GM23248 (cell line): ENCODE results near the gene CDH13. TPM values are rescaled to one million over a fixed set of nuclear protein-coding genes. Genes with fewer than 3 reads are reported as not detected.

ENCODE experiments used
- DNase-seq: peaks from one replicate; pipeline ENCODE4 v3.0.0-alpha.2; 2015
- H2AFZ ChIP-seq: fragments of 200-600 bp; sonication (generic); 2 replicates; pipeline ENCODE4 v1.6.1; 2016; ENCODE audit warnings: antibody characterized with exemption
- H3F3A ChIP-seq: fragments of 200-600 bp; sonication (generic); 2 replicates; pipeline ENCODE4 v1.6.1; 2016; ENCODE audit warnings: mild to moderate bottlenecking, antibody characterized with exemption, mixed run types; ENCODE audit not compliant: insufficient read depth
- H3K27ac ChIP-seq: fragments of 200-600 bp; sonication (generic); 2 replicates; pipeline ENCODE4 v1.5.1; 2016; ENCODE audit warnings: mild to moderate bottlenecking
- H3K27me3 ChIP-seq: fragments of 200-600 bp; sonication (generic); replicated peaks from 2 replicates; pipeline ENCODE4 v1.6.1; 2016; ENCODE audit warnings: mild to moderate bottlenecking; ENCODE audit not compliant: insufficient read depth
- H3K36me3 ChIP-seq: fragments of 200-600 bp; sonication (generic); 2 replicates; pipeline ENCODE4 v1.6.1; 2016; ENCODE audit warnings: low read depth, mild to moderate bottlenecking
- H3K4me1 ChIP-seq: fragments of 200-600 bp; sonication (generic); 2 replicates; pipeline ENCODE4 v1.6.1; 2016; ENCODE audit warnings: mild to moderate bottlenecking; ENCODE audit not compliant: insufficient read depth
- H3K4me2 ChIP-seq: fragments of 200-600 bp; sonication (generic); one replicate; pipeline ENCODE4 v1.6.1; 2016; ENCODE audit warnings: mild to moderate bottlenecking; ENCODE audit not compliant: unreplicated experiment
- H3K4me3 ChIP-seq: fragments of 200-600 bp; sonication (generic); 2 replicates; pipeline ENCODE4 v1.5.1; 2016; ENCODE audit warnings: mild to moderate bottlenecking
- H3K79me2 ChIP-seq: fragments of 200-600 bp; sonication (generic); 2 replicates; pipeline ENCODE4 v1.6.1; 2016; ENCODE audit warnings: mild to moderate bottlenecking; ENCODE audit not compliant: insufficient read depth
- H3K9ac ChIP-seq: fragments of 200-600 bp; sonication (generic); 2 replicates; pipeline ENCODE4 v1.6.1; 2016; ENCODE audit warnings: mild to moderate bottlenecking
- H3K9me2 ChIP-seq: fragments of 200-600 bp; sonication (generic); 2 replicates; pipeline ENCODE4 v1.6.1; 2016; ENCODE audit warnings: mixed run types, mild to moderate bottlenecking, moderate library complexity; ENCODE audit not compliant: insufficient read depth
- H3K9me3 ChIP-seq: fragments of 200-600 bp; sonication (generic); one replicate; pipeline ENCODE4 v1.6.1; 2017; ENCODE audit warnings: low read depth
- H4K20me1 ChIP-seq: fragments of 200-600 bp; sonication (generic); 2 replicates; pipeline ENCODE4 v1.6.0; 2016; ENCODE audit not compliant: insufficient read depth
- EZH2 ChIP-seq: fragments of 200-600 bp; sonication (generic); IDR thresholded peaks from 2 replicates; pipeline ENCODE4 v1.6.1; 2018; ENCODE audit warnings: antibody characterized with exemption, mild to moderate bottlenecking; ENCODE audit not compliant: insufficient read depth, poor library complexity, severe bottlenecking
- EZH2phosphoT487 ChIP-seq: fragments of 200-600 bp; sonication (generic); IDR thresholded peaks from 2 replicates; pipeline ENCODE4 v1.6.1; 2018; ENCODE audit warnings: antibody characterized with exemption, moderate library complexity, mild to moderate bottlenecking, low read depth; ENCODE audit not compliant: insufficient read depth
- WGBS, 2 experiments: methylation state at CpG; one replicate each; pipeline ENCODE4 v1.1.6; 2015 to 2017; ENCODE audit warnings: low lambda C conversion rate in 2 of 2, low coverage in 1 of 2; ENCODE audit errors: missing lambda C conversion rate in 2 of 2; 5-methylcytosine and 5-hydroxymethylcytosine counted together
- in situ Hi-C: fragments of 300-500 bp; cut with MboI; formaldehyde crosslinking; loops from 2 replicates; pipeline ENCODE4 v1.15.0; 2020
- polyA plus RNA-seq: library from polyadenylated mRNA; unstranded; fragments of >200 nt; fragmentation: Nextera tagmentation; extraction: Ambion mirVana; gene quantifications from 2 replicates; pipeline ENCODE4 v1.2.1, GENCODE V29; 2016
- total RNA-seq: library from RNA; depleted of rRNA; stranded (reverse); fragments of >200 nt; shearing (Covaris generic); gene quantifications from 2 replicates; pipeline ENCODE4 v1.2.3, GENCODE V29; 2014

CDH13 gene
- total and polyA plus RNA-seq, 2 experiments from 2014 or later, result 51.0 to 52.8 TPM

GRCh38 chr16:82857693-82858365, 231.1 kb downstream of the CDH13 start:
- no peak overlapping the region for H2AFZ ChIP-seq
- H3K9ac ChIP-seq, result no peak overlapping the region
- no peak overlapping the region for H3K4me2 ChIP-seq
- no peaks in the 10 kb centered on the region for H3F3A ChIP-seq
- H3K36me3 ChIP-seq, result no peaks in the 10 kb centered on the region
- no peaks in the 10 kb centered on the region for H3K79me2 ChIP-seq
- no peaks in the 10 kb centered on the region for H3K27me3 ChIP-seq
- DNase-seq, result no peak
- H3K4me1 ChIP-seq, result peaks cover 9% of the 10 kb centered on the region
- no peaks in the 10 kb centered on the region for H4K20me1 ChIP-seq
- H3K9me2 ChIP-seq, result no peaks in the 10 kb centered on the region
- no peak overlapping the region for H3K27ac ChIP-seq
- no peaks in the 10 kb centered on the region for H3K9me3 ChIP-seq
- H3K4me3 ChIP-seq, result no peak overlapping the region
- in situ Hi-C loops, result no loop called here
- TF ChIP-seq EZH2 (no peak), EZH2phosphoT487 (no peak)
- 91 to 97% methylated on average over 6 of the region's 6 CpGs for WGBS, 2 experiments

- Histone ChIP-seq H3K79me2 (no peaks in the 10 kb centered on the region), H3K9me2 (no peaks in the 10 kb centered on the region), H3K27me3 (no peaks in the 10 kb centered on the region), H3K4me1 (peaks cover 9% of the 10 kb centered on the region), H3K27ac (no peak overlapping the region), H3K4me2 (no peak overlapping the region), H3K36me3 (no peaks in the 10 kb centered on the region), H2AFZ (no peak overlapping the region), H4K20me1 (no peaks in the 10 kb centered on the region), H3K9me3 (no peaks in the 10 kb centered on the region), H3F3A (no peaks in the 10 kb centered on the region), H3K9ac (no peak overlapping the region), H3K4me3 (no peak overlapping the region)
- peak; percentile 6 for DNase-seq
- in situ Hi-C loops, result no loop called here
- WGBS, 2 experiments, result 68 to 69% methylated on average over 6 of the region's 6 CpGs
- no peak for TF ChIP-seq EZH2
- TF ChIP-seq EZH2phosphoT487, result no peak
These were observed 232.9 kb downstream of the CDH13 start for GRCh38 chr16:82859662-82860061.

GRCh38 chr16:82860071-82860470, 233.3 kb downstream of the CDH13 start:
- no peaks in the 10 kb centered on the region for H3F3A ChIP-seq
- H2AFZ ChIP-seq, result no peak overlapping the region
- H3K4me1 ChIP-seq, result peaks cover 6% of the 10 kb centered on the region
- no peak overlapping the region for H3K27ac ChIP-seq
- H3K9me2 ChIP-seq, result no peaks in the 10 kb centered on the region
- H3K36me3 ChIP-seq, result no peaks in the 10 kb centered on the region
- TF ChIP-seq EZH2, result no peak
- TF ChIP-seq EZH2phosphoT487, result no peak
- no peaks in the 10 kb centered on the region for H3K79me2 ChIP-seq
- DNase-seq, result no peak
- no peaks in the 10 kb centered on the region for H4K20me1 ChIP-seq
- H3K4me2 ChIP-seq, result no peak overlapping the region
- no peak overlapping the region for H3K4me3 ChIP-seq
- 86 to 90% methylated on average over 7 of the region's 7 CpGs for WGBS, 2 experiments
- H3K27me3 ChIP-seq, result no peaks in the 10 kb centered on the region
- H3K9me3 ChIP-seq, result no peaks in the 10 kb centered on the region
- no peak overlapping the region for H3K9ac ChIP-seq
- in situ Hi-C loops, result no loop called here

GRCh38 chr16:82862057-82862456, 235.3 kb downstream of the CDH13 start:
- Histone ChIP-seq H3F3A (no peaks in the 10 kb centered on the region), H3K27ac (no peak overlapping the region), H2AFZ (no peak overlapping the region), H3K79me2 (no peaks in the 10 kb centered on the region), H3K4me3 (no peak overlapping the region), H4K20me1 (no peaks in the 10 kb centered on the region), H3K9ac (no peak overlapping the region), H3K4me2 (no peak overlapping the region), H3K4me1 (no peaks in the 10 kb centered on the region), H3K36me3 (no peaks in the 10 kb centered on the region), H3K9me3 (no peaks in the 10 kb centered on the region), H3K27me3 (no peaks in the 10 kb centered on the region), H3K9me2 (no peaks in the 10 kb centered on the region)
- WGBS, 2 experiments, result 83 to 90% methylated on average over 1 of the region's 1 CpG
- in situ Hi-C loops, result no loop called here
- no peak for TF ChIP-seq EZH2phosphoT487
- no peak for TF ChIP-seq EZH2
- DNase-seq, result no peak
